ENCODE measurements around the gene RFX1. TPM values are rescaled to one million over a fixed set of nuclear protein-coding genes. Genes with fewer than 3 reads are reported as not detected.

The RFX1 gene
- total and polyA plus RNA-seq, 9 of the 15 experiments (the other 6 are each of a cell fraction or from before 2014, with no cell fraction given) = 0.14 to 19.3 (median 1.2) TPM

DNA sequence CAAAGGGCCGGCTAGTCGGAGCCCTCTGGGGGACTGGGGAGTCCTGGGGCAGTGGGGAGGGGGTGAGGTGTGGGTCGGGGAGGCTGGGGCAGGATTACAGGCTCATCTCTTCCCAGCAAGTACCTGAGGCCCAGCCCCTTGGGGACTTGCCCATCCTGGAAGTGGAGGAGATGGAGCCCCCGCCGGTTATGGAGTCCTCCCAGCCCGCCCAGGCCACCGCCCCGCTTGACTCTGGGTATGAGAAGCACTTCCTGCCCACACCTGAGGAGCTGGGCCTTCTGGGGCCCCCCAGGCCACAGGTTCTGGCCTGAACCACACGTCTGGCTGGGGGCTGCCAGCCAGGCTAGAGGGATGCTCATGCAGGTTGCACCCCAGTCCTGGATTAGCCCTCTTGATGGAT lies 45.9 kb upstream of the RFX1 start (continued):
- TF ChIP-seq RBM25 (IDR thresholded peaks at IDR 0.05; ENCODE audit: low read depth, low read length, severe bottlenecking) = no peak
- TF ChIP-seq, protein P1, sequence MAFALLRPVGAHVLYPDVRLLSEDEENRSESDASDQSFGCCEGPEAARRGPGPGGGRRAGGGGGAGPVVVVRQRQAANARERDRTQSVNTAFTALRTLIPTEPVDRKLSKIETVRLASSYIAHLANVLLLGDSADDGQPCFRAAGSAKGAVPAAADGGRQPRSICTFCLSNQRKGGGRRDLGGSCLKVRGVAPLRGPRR (CRISPR knock-in tag; IDR thresholded peaks at IDR 0.05) = no peak
- TF ChIP-seq ZNF318 (IDR thresholded peaks at IDR 0.05; ENCODE audit: borderline replicate concordance in 1 of 2, low read depth in 1 of 2) = no peak
- TF ChIP-seq IFI16 (CRISPR knock-in tag; IDR thresholded peaks at IDR 0.05) = no peak
